MM.1S (cell line): ENCODE measurements around the gene ATN1.

Experiments used
- EZH2 ChIP-seq: fragments of 300-600 bp; sonication (generic); optimal IDR thresholded peaks from 2 replicates; pipeline ENCODE3; 2017; ENCODE audit warnings: low read depth, mild to moderate bottlenecking, antibody characterized with exemption, low read length, mixed read lengths
- EZH2phosphoT487 ChIP-seq: fragments of 300-600 bp; sonication (generic); IDR thresholded peaks from 2 replicates; pipeline ENCODE4 v1.6.1; 2018; ENCODE audit warnings: antibody characterized with exemption, low read length
- TF ChIP-seq, protein P1 (sequence below): fragments of 300-600 bp; sonication (generic); IDR thresholded peaks from 2 replicates; pipeline ENCODE4 v1.5.1; 2016; ENCODE audit warnings: antibody characterized with exemption, low read length, mixed read lengths

DNA sequence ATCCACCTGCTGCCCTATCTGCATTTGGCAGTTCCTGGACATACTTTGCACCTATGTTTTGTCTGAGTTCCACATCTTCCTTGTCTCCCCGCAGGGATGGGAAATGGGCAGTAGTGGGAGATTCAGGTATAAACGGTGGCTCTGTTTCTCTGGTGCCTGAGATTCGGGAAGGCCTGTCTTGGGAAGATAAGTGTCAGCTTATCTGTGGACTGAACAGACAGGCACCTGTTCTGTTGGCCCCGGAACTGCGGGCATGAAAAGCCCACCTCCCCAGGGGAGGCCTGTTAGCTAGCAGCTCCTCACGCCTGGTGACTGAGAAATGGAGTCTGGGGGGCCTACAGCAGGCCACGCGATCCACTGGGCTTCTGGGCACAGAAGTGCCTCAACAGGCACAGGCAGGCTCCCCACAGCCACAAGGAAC lies 36.9 kb downstream of the ATN1 start:
- TF ChIP-seq EZH2phosphoT487 (no peak), EZH2 (no peak)
- TF ChIP-seq, protein P1, sequence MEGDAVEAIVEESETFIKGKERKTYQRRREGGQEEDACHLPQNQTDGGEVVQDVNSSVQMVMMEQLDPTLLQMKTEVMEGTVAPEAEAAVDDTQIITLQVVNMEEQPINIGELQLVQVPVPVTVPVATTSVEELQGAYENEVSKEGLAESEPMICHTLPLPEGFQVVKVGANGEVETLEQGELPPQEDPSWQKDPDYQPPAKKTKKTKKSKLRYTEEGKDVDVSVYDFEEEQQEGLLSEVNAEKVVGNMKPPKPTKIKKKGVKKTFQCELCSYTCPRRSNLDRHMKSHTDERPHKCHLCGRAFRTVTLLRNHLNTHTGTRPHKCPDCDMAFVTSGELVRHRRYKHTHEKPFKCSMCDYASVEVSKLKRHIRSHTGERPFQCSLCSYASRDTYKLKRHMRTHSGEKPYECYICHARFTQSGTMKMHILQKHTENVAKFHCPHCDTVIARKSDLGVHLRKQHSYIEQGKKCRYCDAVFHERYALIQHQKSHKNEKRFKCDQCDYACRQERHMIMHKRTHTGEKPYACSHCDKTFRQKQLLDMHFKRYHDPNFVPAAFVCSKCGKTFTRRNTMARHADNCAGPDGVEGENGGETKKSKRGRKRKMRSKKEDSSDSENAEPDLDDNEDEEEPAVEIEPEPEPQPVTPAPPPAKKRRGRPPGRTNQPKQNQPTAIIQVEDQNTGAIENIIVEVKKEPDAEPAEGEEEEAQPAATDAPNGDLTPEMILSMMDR: no peak
